Activated T-helper 1 cell treated with Interleukin-2 at 50 U/mL for 16 hours (primary cell): ENCODE measurements around the gene TLCD4.

Experiments
- DNase-seq: peaks from one replicate; pipeline ENCODE4 v3.0.0-alpha.2; 2020; ENCODE audit warnings: low read depth

Gene TLCD4

DNA sequence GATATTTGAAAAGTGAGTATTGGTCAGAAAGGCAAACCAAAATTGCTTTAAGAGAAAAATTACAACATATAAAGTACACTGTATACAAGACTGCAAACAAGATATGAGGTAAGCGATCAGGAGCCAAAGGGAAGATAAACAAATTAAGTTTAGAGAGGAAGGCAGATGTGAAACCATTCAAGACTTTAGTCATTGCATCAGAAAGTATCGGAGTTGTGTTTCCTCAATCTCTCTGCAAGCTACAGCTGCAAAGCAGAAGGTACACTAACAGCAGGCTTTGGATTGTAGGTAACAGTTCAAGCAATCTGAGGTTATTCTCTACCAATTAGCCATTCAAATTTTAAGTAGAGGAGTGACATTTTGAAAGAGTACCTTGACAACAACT, 21.3 kb upstream of the TLCD4 start:
- DNase-seq = no peak

DNA sequence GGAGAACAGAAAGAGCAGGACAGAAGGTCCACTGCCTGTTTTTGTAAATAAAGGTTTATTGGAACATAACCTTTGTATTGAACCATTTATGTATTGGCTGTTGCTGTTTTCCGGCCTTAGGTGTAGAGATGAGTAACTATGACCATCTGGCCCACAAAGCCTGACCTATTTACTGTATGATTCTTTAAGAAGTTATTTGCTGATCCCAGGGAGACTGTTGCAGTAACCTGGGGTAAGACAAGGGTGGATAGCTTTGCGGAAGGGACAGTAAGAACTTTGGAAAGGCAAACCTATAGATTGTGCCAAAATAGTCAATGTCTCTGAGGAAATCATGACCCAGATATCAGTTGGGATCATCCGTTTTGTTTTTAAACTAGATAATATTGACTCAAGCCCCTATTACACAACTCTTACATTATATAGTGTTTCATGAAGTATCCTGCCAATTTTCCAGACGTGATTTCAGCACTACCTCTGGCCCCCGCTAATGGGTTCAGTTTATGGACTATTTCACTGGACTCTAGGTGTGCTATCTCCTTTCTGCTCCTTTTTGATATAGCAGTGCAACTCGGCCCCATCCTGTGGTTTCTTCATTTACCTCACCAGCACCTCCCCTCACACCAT, 20.8 kb upstream of the TLCD4 start:
- no peak for DNase-seq

DNA sequence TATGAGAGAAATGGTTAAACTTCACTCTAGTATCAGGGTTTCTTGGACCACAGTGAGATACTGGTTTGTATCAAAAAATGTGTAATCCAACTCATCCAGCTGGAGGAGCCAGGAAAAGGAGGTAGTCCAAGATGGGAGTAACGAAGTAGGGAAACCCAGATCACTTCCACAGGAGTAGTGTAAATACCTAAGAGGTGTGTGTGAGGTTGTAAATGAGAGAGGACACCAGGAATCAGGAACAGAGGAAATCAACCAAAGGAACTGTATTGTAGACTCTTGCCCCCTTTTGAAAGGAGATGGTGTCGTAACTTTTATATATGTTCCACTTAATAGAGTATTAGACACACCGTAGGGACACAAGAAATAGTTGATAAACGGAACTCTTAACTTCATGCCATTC, 19.7 kb upstream of the TLCD4 start:
- DNase-seq = no peak

DNA sequence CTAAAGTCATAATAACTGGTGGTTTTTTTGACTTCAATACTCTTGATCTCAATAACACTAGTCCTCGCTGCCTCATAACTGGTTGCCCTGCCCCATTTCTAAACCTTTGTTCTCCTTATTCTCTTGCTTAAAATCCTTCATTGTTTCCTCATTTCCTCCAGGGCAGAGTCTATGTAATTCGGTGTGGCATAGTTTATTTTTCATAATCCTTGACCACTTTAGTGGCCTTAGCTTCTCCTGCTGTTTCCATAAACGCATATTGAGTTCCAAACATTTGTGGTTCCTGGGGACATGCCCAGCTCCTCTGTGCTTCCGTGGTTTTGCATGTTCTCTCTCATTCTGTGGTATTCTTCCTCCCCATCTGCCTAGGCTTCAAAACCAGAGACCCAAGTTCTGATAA, 19.0 kb upstream of the TLCD4 start:
- no peak for DNase-seq

DNA sequence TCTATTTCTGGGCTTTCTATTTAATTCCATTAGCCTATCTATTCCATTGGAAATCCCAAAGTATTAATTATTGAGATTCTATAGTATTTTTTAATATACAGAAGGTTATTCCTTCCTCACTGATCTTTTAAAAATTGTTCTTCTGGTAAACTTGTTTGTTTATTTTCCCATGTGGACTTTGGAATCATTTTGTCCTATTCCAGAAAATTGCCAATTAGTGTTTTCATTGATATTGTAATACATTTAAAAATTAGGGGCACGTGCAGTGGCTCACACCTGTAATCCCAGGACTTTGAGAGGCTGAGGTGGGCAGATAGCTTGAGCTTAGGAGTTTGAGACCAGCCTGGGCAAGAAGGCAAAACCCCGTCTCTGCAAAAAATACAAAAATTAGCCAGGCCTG, 8.4 kb upstream of the TLCD4 start:
- no peak for DNase-seq

DNA sequence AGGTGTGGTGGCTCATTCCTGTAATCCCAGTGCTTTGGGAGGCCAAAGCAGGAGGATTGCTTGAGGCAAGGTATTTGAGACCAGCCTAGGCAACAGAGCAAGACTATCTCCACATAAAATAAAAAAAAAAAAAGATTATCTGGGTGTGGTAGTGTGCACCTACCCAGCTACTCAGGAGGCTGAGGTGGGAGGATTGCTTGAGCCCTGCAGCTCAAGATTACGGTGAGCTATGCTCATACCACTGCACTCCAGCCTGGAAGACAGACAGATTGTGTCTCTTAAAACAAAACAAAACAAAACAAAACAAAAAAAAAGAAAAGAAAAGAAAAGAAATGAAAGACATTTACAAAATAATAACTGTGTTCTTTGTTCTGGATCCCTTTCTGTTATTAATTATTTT, 6.1 kb upstream of the TLCD4 start:
- DNase-seq = no peak

DNA sequence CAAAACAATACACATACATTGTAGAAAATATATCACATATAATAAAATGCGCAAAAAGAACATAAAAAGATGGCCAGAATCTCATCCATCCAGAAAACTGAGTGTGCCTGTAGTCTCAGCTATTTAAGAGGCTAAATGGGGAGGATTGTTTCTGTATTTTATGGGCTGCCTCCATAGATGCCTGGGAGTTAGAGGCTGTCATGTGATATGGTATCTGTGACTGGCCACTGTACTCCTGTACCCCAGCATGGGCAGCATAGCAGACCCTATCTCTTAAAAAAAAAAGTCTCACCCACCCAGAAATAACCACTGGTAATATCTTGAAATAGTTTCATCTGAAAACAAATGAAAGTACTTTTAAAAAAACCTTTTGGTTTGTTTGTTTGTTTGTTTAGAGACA, 3.5 kb upstream of the TLCD4 start:
- no peak for DNase-seq

DNA sequence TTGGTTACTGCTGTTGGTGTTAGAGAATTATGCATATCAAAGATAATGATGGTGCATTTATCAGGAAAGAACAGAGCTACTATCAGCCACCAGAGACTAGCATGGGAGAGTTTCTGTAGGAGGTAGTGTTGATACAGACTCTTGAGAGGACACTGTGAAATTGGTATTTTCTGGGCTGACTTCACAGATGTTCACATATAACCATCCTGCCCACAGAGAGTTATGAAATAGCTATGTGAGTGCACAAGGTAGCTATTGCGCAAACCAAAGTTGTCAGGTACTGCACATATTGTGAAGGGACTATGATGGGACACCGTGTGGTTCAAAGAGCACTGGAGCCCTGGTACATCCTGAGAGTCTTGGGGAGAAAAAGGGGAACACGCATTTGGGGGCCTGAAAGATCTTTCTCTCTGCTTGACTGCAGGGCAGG, 1.4 kb upstream of the TLCD4 start:
- DNase-seq = no peak

DNA sequence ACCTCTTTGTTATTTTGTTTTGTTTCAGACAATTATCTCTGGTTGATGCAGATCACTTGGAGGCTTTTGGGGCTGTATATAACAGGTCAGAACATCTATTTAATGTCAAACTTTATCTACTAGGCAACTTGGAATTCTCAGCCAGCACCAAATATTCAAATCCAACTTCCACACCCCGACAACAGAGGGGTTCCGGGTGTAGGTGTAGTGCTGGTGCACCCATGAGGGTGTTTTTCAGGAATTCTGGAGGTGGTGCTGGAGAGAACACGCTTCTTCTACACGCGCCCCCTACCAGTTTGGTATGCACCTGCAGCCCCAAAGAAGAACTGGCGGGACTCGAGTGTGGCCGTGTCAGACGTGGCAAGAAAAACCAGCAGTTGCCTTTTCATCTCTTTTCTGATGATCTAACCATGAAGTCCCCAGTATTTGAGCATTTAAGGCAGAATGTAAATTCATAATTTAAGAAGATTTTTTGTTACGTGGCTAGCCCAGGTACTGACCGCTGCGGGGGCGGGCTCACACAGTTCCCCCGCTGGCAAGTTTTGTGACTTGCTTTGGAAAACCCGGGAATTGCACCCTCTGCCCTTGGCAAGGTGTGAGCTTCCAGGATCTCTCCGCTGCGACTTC, 462 bp upstream of the TLCD4 start:
- DNase-seq = peak; percentile 20

DNA sequence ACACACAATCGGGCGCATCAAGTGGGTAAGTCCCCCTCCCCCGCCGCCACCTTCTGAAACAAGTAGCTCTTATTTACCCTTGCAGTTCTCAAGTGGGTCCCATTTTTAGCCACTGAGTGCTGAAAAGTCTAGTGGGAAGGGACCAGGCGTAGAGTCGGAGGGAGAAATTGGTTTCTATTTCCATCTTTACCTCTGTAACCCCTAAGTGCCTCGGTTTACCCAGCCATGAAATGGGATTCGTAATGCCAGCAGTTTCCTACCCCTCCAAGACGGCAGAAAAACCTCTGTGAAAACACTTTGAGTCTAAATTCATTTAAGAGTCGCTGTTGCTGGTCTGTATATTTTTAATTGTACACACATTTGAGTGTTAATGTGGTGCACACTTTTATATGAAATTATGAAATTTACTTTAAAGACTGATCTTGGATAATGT, 928 bp downstream of the TLCD4 start:
- no peak for DNase-seq

DNA sequence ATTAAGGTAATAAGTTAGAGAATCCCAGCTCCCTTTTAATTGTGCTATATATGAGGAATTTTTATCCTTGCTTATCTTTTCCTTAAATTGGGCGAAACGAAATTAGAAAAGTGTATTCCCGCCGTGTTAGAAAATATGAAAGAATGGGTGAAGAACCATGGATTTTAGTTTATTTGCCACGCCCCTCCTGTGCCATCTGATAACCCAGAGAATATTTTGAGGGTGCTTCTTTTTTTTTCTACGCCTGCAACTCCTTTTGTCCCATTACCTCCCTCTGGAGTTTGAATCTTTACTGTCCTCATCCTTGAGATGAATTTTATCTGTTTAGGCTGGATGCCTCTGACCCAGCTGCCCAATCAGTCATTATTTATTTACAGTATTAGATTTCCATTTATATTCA, 1.6 kb downstream of the TLCD4 start:
- DNase-seq = no peak

DNA sequence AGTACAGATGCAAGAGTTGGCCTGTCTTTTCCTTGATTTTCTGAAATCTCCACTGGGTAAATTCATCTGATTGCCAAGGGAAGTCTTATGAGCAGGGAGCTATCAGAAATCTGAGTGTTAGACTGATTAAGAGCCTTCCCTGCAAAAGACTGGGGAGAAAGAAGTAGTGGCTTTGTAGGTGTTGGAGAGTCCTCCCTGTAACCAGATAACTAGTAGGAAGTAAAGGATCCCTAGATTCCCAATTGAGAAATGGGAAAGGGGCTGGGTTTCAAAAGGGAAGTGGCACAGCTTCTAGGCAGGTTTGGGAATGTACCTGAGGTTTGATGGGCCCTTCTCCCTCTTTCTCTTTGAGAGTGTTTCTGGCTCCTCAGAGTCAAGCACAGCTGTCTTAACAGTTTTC, 2.1 kb downstream of the TLCD4 start:
- DNase-seq = no peak

DNA sequence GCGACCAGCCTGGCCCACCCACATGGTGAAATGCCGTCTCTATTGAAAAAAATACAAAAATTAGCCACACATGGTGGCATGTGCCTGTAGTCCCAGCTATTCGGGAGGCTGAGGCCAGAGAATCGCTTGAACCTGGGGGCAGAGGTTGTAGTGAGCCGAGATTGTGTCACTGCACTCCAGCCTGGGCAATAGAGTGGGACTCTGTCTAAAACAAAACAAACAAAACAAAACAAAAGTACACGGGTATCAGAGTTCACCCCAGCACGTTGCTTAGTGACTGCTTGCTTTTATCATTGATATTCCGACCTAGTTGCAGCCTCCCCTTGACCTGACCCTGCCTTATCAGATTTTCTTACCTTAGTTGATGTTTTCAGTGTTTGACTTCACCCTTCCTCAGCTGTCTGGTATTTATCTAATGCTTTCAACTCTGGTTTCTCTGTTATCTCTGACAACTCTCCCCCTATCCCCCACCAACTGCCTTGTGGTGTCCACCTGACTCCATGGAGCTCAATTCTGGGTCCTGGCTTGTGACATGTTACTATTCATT, 5.1 kb downstream of the TLCD4 start:
- no peak for DNase-seq

DNA sequence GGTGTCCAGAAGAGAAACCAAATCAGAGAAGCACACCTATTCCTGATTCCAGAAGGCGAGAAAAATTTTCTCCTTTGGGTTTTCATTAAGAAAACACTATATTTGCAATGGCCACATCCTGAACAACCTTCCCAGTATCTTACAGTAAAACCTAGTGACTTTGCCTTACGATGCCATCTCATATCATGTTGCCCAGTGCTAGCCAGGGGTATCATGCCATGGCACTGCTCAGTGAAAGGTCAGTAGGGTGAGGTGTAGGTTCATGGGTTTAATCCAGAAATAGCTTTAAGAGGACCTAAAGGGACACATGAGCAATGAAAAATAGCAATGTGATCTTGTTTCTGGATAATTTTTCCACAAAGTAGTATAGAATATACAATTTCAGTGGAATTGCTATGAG, 7.2 kb downstream of the TLCD4 start:
- DNase-seq = no peak

DNA sequence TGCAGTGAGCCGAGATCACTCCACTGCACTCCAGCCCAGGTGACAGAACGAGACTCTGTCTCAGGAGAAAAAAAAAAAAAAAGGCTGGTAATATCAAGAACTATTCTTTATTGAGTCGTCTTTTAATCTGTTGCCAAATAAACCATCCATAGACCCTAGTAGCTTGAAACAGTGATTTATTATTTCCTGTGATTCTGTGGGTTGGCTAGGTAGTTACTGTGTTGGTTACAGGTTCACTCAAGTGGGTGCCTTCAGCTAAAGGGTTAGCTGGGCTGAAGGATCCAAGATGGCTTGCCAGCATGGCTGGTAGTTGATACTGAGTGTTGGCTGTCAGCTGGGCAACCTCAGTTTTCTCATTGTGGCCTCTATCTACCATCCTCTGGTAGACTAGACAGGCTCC, 9.2 kb downstream of the TLCD4 start:
- DNase-seq = no peak

DNA sequence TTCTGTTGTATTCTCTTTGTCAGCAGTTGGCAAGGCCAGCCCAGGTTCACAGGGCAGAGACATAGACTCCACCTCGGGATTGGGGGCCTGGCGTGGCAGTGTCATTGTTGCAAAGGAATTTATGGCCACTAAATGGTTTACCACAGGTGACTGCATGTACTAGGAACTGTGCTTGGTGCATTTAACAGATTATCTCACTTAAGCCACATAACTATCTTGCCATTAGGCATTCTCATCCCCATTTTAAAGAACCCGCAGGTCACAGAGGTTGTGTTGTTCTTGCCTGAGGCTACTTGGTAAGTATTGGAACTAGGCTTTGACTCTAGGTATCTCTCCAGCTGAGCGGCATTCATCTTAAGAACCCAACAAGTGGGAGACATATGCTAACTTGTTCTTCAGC, 9.7 kb downstream of the TLCD4 start:
- no peak for DNase-seq

DNA sequence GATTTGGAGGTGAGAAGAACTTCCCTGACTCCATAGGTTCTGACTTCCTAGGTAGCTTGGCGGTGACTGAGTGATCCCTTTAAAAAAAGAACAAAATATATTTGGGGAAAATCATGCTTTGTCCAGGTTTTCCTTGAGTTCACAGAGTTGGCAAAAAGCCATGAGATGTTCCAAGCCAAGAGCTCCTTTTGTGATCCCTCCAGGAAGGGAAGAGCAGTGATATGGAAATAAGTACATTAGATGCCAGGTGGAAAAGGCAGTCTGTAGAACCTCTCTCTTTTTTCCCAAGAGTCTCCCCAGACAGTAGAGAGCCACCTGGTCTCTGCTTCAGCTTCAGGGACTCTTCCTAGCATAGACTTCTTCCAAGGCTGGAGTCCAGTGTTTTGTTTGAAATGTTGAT, 10.2 kb downstream of the TLCD4 start:
- DNase-seq = no peak

DNA sequence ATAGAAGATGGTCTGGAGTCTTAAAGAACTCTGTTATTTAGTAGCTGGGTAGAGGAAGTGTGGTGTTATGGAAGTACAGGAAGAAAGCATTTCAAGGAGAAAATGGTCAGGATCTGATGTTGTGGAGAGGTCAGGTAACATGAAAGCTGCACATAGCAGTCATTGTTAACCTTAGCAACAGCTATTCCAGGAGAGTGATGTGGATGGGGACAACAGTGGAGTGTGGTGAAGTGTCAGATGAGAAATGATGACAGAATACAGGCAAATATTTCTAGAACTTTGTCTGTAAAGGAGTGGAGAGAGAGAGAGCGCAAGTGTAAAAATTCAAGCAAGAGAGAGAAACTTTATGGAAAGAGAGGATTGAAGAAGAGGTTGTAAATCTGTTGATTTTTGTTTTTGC, 15.6 kb downstream of the TLCD4 start:
- no peak for DNase-seq

DNA sequence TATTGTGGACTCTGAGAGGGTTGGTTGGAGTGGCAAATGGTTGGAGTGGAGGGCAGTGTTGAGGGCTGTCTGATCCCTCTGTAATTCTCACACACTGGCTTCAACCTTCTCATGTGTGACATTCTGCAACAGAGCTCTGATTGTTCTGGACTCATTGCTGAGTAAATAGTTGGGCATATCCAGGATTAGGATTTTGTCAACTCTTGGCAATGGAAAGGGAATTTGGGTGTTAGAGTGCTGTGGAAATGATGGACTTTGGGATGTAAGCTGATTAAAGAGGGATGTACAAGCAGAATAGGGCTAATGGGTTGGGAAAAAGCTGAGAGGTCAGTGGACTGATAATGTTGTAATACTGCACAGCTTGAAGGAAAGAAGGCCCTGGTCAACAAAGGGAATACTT, 16.5 kb downstream of the TLCD4 start:
- no peak for DNase-seq

DNA sequence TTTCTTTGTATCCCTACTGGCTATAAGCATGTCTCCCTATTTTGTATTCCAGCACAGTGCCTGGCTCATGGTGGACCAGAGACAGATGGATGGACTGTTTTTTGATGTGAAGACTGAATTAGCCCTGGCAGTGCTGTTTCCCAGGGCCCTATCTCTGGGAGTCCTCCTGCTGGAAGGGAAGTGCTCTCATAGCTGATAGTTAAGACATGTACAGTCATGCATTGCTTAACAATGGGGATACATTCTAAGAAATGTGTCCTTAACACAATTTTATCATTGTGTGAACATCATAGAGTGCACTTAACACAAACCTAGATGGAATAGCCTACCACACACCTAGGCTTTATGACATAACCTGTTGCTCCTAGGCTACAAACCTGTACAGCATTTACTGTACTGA, 21.1 kb downstream of the TLCD4 start:
- DNase-seq = no peak

DNA sequence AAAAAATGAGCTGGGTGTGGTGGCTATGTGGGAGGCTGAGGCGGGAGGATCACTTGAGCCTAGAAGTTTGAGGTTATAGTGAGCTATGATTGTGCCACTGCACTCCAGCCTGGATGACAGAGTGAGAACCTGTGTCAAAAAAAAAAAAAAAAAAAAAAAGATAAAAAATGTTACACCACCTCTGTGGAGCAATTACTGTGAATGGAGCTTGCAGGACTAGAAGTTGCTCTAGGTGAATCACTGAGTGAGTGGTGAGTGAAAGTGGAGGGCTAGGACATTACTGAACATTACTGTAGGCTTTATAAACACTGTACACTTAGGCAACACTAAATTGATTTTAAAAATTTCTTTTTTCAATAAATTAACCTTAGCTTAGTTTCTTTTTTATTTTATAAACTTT, 21.9 kb downstream of the TLCD4 start:
- no peak for DNase-seq

DNA sequence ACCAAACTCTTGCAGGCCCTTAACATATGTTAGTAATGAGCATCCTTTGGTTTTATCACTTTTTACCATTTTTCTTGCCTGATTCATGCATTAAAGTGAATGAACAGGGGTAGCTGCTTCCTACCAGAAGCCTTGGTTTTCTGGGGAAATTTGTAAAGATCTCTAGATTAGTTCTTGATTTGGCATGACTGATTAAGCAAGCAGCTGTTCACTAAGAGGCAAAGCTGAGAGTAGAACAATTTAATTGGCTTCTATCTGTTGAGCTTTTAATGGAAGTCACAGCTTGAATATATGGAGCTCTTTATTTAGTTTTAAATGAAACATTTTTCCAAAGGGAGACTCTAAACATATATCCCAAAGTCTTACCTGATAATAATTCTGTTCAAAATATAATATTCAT, 23.6 kb downstream of the TLCD4 start:
- no peak for DNase-seq

DNA sequence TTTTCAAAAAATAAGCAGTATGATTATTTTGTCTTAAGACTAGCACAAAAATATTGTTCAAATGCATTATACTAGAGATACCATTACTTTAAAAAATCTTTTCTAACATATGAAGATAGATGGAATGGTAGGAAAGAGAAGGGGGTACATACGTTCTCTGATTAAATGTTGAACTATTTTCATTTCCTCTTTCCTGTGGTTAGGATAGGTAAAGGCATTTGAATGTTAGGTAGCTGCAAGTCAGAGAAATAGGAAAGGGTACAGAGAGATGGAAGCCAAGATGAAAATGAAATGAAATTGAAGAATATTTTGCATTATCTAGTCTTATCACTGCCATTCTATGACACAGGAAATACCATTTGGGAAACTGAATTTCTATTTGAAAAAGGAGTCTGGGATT, 28.3 kb downstream of the TLCD4 start:
- DNase-seq = no peak

DNA sequence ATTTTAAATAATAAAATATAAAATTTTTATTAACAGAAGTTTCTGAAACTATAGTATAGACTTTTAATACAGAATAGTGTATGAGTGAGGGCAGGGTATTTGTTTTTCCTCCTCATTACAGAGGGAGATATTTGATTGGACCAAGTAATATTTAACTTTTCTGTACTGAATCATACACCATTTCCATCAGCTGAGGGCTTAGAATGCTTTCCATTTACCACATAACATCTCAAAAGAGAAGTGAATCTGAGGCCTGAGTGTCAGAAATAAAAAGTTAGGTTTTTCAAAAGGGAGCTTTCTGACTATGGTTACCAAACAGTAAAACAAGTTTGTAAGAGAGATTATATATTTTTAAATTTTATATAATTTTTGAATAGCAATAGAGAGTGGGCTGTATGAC, 29.5 kb downstream of the TLCD4 start:
- DNase-seq = no peak
